GM19455 (cell line): ENCODE data around the gene LCE3E.
"Not testable (repeated sequence)": the region's sequence is repeated elsewhere in the genome, so short reads cannot be mapped to it uniquely, and the experiment has no call there.

ENCODE experiments used
- ATAC-seq: cut with Tn5 transposase; IDR thresholded peaks from one replicate; pipeline ENCODE4 v1.9.1; 2021; ENCODE audit not compliant: unreplicated experiment

The LCE3E gene

GRCh38 chr1:152566681-152567080 is at the start of gene LCE3E:
LCE3E (minus strand) TSS chr1:152566780; CDS start chr1:152566208, 572 bp downstream.
- no peak for ATAC-seq

GRCh38 chr1:152613511-152613910 is 46.9 kb upstream of the LCE3E start, which contains the start of gene LCE3B:
LCE3B (plus strand) TSS chr1:152613811; CDS start chr1:152613811, 0 bp downstream.
- ATAC-seq = no peak

GRCh38 chr1:152599934-152600333 is 33.4 kb upstream of the LCE3E start, which contains the start of gene LCE3C:
LCE3C (plus strand) TSS chr1:152600234; CDS start chr1:152600732, 498 bp downstream.
- no peak for ATAC-seq

GRCh38 chr1:152596986-152597385 is 30.4 kb upstream of the LCE3E start:
- ATAC-seq = no peak

- ATAC-seq = no peak
Measured at GRCh38 chr1:152585586-152585985, 19.0 kb upstream of the LCE3E start.

- ATAC-seq = no peak
Measured at GRCh38 chr1:152582647-152583046, 16.1 kb upstream of the LCE3E start.

GRCh38 chr1:152580433-152580832 is 13.9 kb upstream of the LCE3E start, which contains the start of gene LCE3D:
LCE3D (minus strand) TSS chr1:152580516; CDS start chr1:152579936, 580 bp downstream.
- no peak for ATAC-seq

- ATAC-seq = not testable (repeated sequence)
Measured at GRCh38 chr1:152579526-152579925, 12.9 kb upstream of the LCE3E start.

- no peak for ATAC-seq
Measured at GRCh38 chr1:152577168-152577567, 10.6 kb upstream of the LCE3E start.

GRCh38 chr1:152565535-152566215 is 905 bp downstream of the LCE3E start:
- ATAC-seq = no peak

- no peak for ATAC-seq
Measured at GRCh38 chr1:152565115-152565514, 1.5 kb downstream of the LCE3E start.

- ATAC-seq = not testable (repeated sequence)
Measured at GRCh38 chr1:152548358-152548757, 18.2 kb downstream of the LCE3E start.

- ATAC-seq = no peak
Measured at GRCh38 chr1:152546704-152547103, 19.9 kb downstream of the LCE3E start.

- no peak for ATAC-seq
Measured at GRCh38 chr1:152543820-152544219, 22.8 kb downstream of the LCE3E start.

- no peak for ATAC-seq
Measured at GRCh38 chr1:152539901-152540300, 26.7 kb downstream of the LCE3E start.

GRCh38 chr1:152537496-152537895 is 29.1 kb downstream of the LCE3E start:
- no peak for ATAC-seq

- ATAC-seq = no peak
Measured at GRCh38 chr1:152535774-152536173, 30.8 kb downstream of the LCE3E start.

GRCh38 chr1:152533327-152533938 is 33.1 kb downstream of the LCE3E start:
- no peak for ATAC-seq

GRCh38 chr1:152525080-152525641 is 41.4 kb downstream of the LCE3E start:
- ATAC-seq = no peak

- no peak for ATAC-seq
Measured at GRCh38 chr1:152520561-152521090, 46.0 kb downstream of the LCE3E start.

- ATAC-seq = no peak
Measured at GRCh38 chr1:152519851-152520250, 46.7 kb downstream of the LCE3E start.
